H1 (cell line): ENCODE data around the gene ZNF423. TPM values are rescaled to one million over a fixed set of nuclear protein-coding genes. Genes with fewer than 3 reads are reported as not detected.

Experiments used
- CTCF ChIA-PET: fragments of 300-600 bp; sonication (Branson Sonifier 250); formaldehyde crosslinking; loops from one replicate; lab custom pipeline; 2021; ENCODE audit not compliant: partially characterized antibody; lab: Charles Lee
- POLR2A ChIA-PET: fragments of 300-600 bp; sonication (Branson Sonifier 250); formaldehyde crosslinking; loops from one replicate; lab custom pipeline; 2021; ENCODE audit warnings: inconsistent platforms; ENCODE audit not compliant: partially characterized antibody; lab: Charles Lee
- DNase-seq, 2 experiments: peaks; one replicate each; pipeline versions ENCODE4 v3.0.0 to v3.0.0-alpha.2; 2010 to 2022; ENCODE audit warnings: low spot score in 2 of 2, low read depth in 1 of 2, mixed read lengths in 1 of 2
- FAIRE-seq: peaks from 2 replicates; lab custom pipeline; 2011; peaks lifted over from hg19 to GRCh38; lab: Jason Lieb, UNC
- H2AFZ ChIP-seq: 2 replicates; pipeline ENCODE4 v1.8.1; 2012; ENCODE audit warnings: low read length, inconsistent platforms
- H2AK5ac ChIP-seq: 2 replicates; pipeline ENCODE4 v1.6.1; 2013; ENCODE audit warnings: low read depth, low read length
- H2BK120ac ChIP-seq: replicated peaks from 2 replicates; pipeline ENCODE3; 2013; ENCODE audit warnings: low read depth, low read length, inconsistent platforms
- H2BK12ac ChIP-seq: 2 replicates; pipeline ENCODE4 v1.6.1; 2013; ENCODE audit warnings: low read depth, low read length
- H2BK15ac ChIP-seq: 2 replicates; pipeline ENCODE4 v1.6.1; 2013; ENCODE audit warnings: low read length
- H2BK20ac ChIP-seq: 2 replicates; pipeline ENCODE4 v1.6.1; 2013; ENCODE audit warnings: low read length
- H2BK5ac ChIP-seq: 2 replicates; pipeline ENCODE4 v1.6.1; 2013; ENCODE audit warnings: low read depth, low read length
- H3K14ac ChIP-seq: 2 replicates; pipeline ENCODE4 v1.6.1; 2013; ENCODE audit warnings: inconsistent platforms; ENCODE audit not compliant: insufficient read length
- H3K18ac ChIP-seq: 2 replicates; pipeline ENCODE4 v1.6.1; 2013; ENCODE audit warnings: low read length; ENCODE audit errors: extremely low read depth
- H3K23ac ChIP-seq: 2 replicates; pipeline ENCODE4 v1.6.1; 2013; ENCODE audit warnings: inconsistent platforms; ENCODE audit not compliant: insufficient read length
- H3K23me2 ChIP-seq: 2 replicates; pipeline ENCODE4 v1.6.1; 2013; ENCODE audit warnings: low read depth, low read length
- H3K27ac ChIP-seq: 2 replicates; pipeline ENCODE4 v1.6.1; 2011; ENCODE audit warnings: low read depth, low read length, inconsistent platforms
- H3K27me3 ChIP-seq, 4 experiments: replicated peaks in 1 of 4; 1 replicate in 1 of 4; 2 replicates in 3 of 4; pipeline versions ENCODE4 v1.6.1 to v1.8.1; 2011 to 2013; ENCODE audit warnings: low read length in 3 of 4, mild to moderate bottlenecking in 3 of 4, inconsistent platforms in 2 of 4, mixed read lengths in 2 of 4, moderate library complexity in 1 of 4; ENCODE audit not compliant: control insufficient read depth in 3 of 4, insufficient read depth in 3 of 4; ENCODE audit errors: extremely low read depth in 1 of 4
- H3K36me3 ChIP-seq, 4 experiments: 2 replicates each; pipeline versions ENCODE4 v1.6.1 to v1.8.1; 2011 to 2013; ENCODE audit warnings: mild to moderate bottlenecking in 4 of 4, low read length in 3 of 4, moderate library complexity in 2 of 4, control low read depth in 1 of 4, inconsistent platforms in 1 of 4; ENCODE audit not compliant: insufficient read depth in 4 of 4, control insufficient read depth in 2 of 4
- H3K4ac ChIP-seq: replicated peaks from 2 replicates; pipeline ENCODE3; 2013; ENCODE audit warnings: low read length, low read depth, mixed read lengths, inconsistent platforms; ENCODE audit not compliant: insufficient read length
- H3K4me1 ChIP-seq, 4 experiments: replicated peaks in 1 of 4; 1 replicate in 1 of 4; 2 replicates in 3 of 4; pipeline versions ENCODE4 v1.6.1 to v1.8.1; 2011 to 2013; ENCODE audit warnings: low read length in 3 of 4, inconsistent platforms in 2 of 4, mixed read lengths in 1 of 4; ENCODE audit not compliant: insufficient read depth in 4 of 4, control insufficient read depth in 3 of 4
- H3K4me2 ChIP-seq, 2 experiments: 2 replicates each; pipeline versions ENCODE4 v1.6.1 to v1.8.1; 2011 to 2013; ENCODE audit warnings: low read depth in 2 of 2, low read length in 2 of 2, control low read depth in 1 of 2, inconsistent platforms in 1 of 2, mild to moderate bottlenecking in 1 of 2; ENCODE audit not compliant: insufficient read depth in 1 of 2
- H3K4me3 ChIP-seq, 4 experiments: fragments of 200-600, 300-600 bp in 1 of 4; sonication (generic), shearing (Covaris generic), sonication (Bioruptor Twin) in 1 of 4; 2 replicates each; pipeline versions ENCODE4 v1.5.1 to v1.8.1; 2011 to 2016; ENCODE audit warnings: low read length in 4 of 4, low read depth in 3 of 4, control low read depth in 2 of 4, inconsistent platforms in 2 of 4, mild to moderate bottlenecking in 2 of 4, mixed read lengths in 1 of 4, moderate library complexity in 1 of 4; ENCODE audit not compliant: insufficient read depth in 2 of 4; ENCODE audit errors: extremely low read depth in 1 of 4
- H3K56ac ChIP-seq: replicated peaks from 2 replicates; pipeline ENCODE3; 2013; ENCODE audit warnings: low read depth, mild to moderate bottlenecking, mixed read lengths, low read length, inconsistent platforms; ENCODE audit not compliant: insufficient read length
- H3K79me1 ChIP-seq: 2 replicates; pipeline ENCODE4 v1.6.1; 2013; ENCODE audit warnings: low read depth, low read length, control low read depth
- H3K79me2 ChIP-seq, 2 experiments: 2 replicates each; pipeline versions ENCODE4 v1.6.1 to v1.8.1; 2012 to 2013; ENCODE audit warnings: low read length in 2 of 2, mild to moderate bottlenecking in 2 of 2, inconsistent platforms in 1 of 2; ENCODE audit not compliant: insufficient read depth in 2 of 2, control insufficient read depth in 1 of 2
- H3K9ac ChIP-seq, 4 experiments: replicated peaks in 1 of 4; 1 replicate in 1 of 4; 2 replicates in 3 of 4; pipeline versions ENCODE4 v1.6.1 to v1.8.1; 2011 to 2013; ENCODE audit warnings: low read depth in 3 of 4, low read length in 3 of 4, control low read depth in 2 of 4, mild to moderate bottlenecking in 2 of 4, moderate library complexity in 2 of 4, inconsistent platforms in 1 of 4; ENCODE audit errors: extremely low read depth in 1 of 4
- H3K9me3 ChIP-seq, 2 experiments: 2 replicates each; pipeline versions ENCODE4 v1.6.1 to v1.8.1; 2012 to 2013; ENCODE audit warnings: mild to moderate bottlenecking in 2 of 2, moderate library complexity in 2 of 2, control low read depth in 1 of 2, inconsistent platforms in 1 of 2, low read depth in 1 of 2, low read length in 1 of 2, mixed read lengths in 1 of 2; ENCODE audit not compliant: insufficient read depth in 2 of 2
- H4K20me1 ChIP-seq, 2 experiments: replicated peaks in 1 of 2; 2 replicates each; pipeline versions ENCODE3 to v1.8.1; 2011 to 2013; ENCODE audit warnings: inconsistent platforms in 2 of 2, low read length in 2 of 2, mild to moderate bottlenecking in 1 of 2; ENCODE audit not compliant: insufficient read depth in 2 of 2, control insufficient read depth in 1 of 2
- H4K5ac ChIP-seq: 2 replicates; pipeline ENCODE4 v1.6.1; 2013; ENCODE audit warnings: low read length, low read depth, mixed read lengths, inconsistent platforms; ENCODE audit not compliant: insufficient read length
- H4K8ac ChIP-seq: 2 replicates; pipeline ENCODE4 v1.8.0; 2013; ENCODE audit warnings: mild to moderate bottlenecking, moderate library complexity, low read length, inconsistent platforms; ENCODE audit not compliant: insufficient read depth; ENCODE audit errors: extremely low read depth
- H4K91ac ChIP-seq: replicated peaks from 2 replicates; pipeline ENCODE3; 2013; ENCODE audit warnings: low read length, mixed read lengths, inconsistent platforms; ENCODE audit not compliant: insufficient read length
- GTF2F1 ChIP-seq: IDR thresholded peaks from 2 replicates; pipeline ENCODE4 v1.6.1; 2012; ENCODE audit warnings: low read depth, low read length, improper control_type of control experiment, borderline replicate concordance
- HDAC6 ChIP-seq: IDR thresholded peaks from one replicate; pipeline ENCODE4 v1.7.1; 2012; ENCODE audit warnings: low read depth, mild to moderate bottlenecking, inconsistent platforms, low read length, moderate library complexity
- JUND ChIP-seq: IDR thresholded peaks from 2 replicates; pipeline ENCODE4 v1.6.1; 2011; ENCODE audit warnings: mild to moderate bottlenecking, improper control_type of control experiment, low read length
- POLR2A ChIP-seq, 2 experiments: IDR thresholded peaks; 1 replicate in 1 of 2; 2 replicates in 1 of 2; pipeline ENCODE4 v1.6.1; 2011; ENCODE audit warnings: low read depth in 2 of 2, low read length in 2 of 2, mild to moderate bottlenecking in 2 of 2; ENCODE audit errors: control extremely low read depth in 1 of 2
- RAD21 ChIP-seq, 2 experiments: IDR thresholded peaks in 1 of 2; conservative IDR thresholded peaks in 1 of 2; 2 replicates each; pipeline ENCODE4 v1.6.1; 2011; ENCODE audit warnings: low read depth in 2 of 2, low read length in 2 of 2, improper control_type of control experiment in 1 of 2, inconsistent platforms in 1 of 2, mild to moderate bottlenecking in 1 of 2, moderate library complexity in 1 of 2
- SIN3A ChIP-seq, 2 experiments: IDR thresholded peaks in 1 of 2; conservative IDR thresholded peaks in 1 of 2; 2 replicates each; pipeline ENCODE4 v1.6.1; 2011 to 2012; ENCODE audit warnings: low read length in 2 of 2, improper control_type of control experiment in 1 of 2, low read depth in 1 of 2, mild to moderate bottlenecking in 1 of 2
- SIRT6 ChIP-seq: IDR thresholded peaks from one replicate; pipeline ENCODE4 v1.7.1; 2012; ENCODE audit warnings: low read length, inconsistent platforms
- TBP ChIP-seq: IDR thresholded peaks from 2 replicates; pipeline ENCODE4 v1.6.1; 2011; ENCODE audit warnings: low read depth, low read length, improper control_type of control experiment
- TCF12 ChIP-seq: IDR thresholded peaks from 2 replicates; pipeline ENCODE4 v1.6.1; 2011; ENCODE audit warnings: low read depth, mild to moderate bottlenecking, low read length
- YY1 ChIP-seq: IDR thresholded peaks from 2 replicates; pipeline ENCODE4 v1.6.1; 2011; ENCODE audit warnings: low read depth, mild to moderate bottlenecking, low read length
- WGBS, 2 experiments: shearing (Covaris generic) in 1 of 2; methylation state at CpG; one replicate each; pipeline versions ENCODE4 v1.1.6 to v1.1.7; 2013 to 2015; ENCODE audit warnings: low lambda C conversion rate in 2 of 2, mixed read lengths in 2 of 2, inconsistent platforms in 1 of 2, low coverage in 1 of 2, missing lambda C conversion rate in 1 of 2; ENCODE audit not compliant: insufficient replicate concordance in 2 of 2, insufficient coverage in 1 of 2, insufficient read length in 1 of 2; ENCODE audit errors: extremely low coverage in 1 of 2, missing lambda C conversion rate in 1 of 2; 5-methylcytosine and 5-hydroxymethylcytosine counted together
- polyA plus RNA-seq, 7 experiments: library from polyadenylated mRNA; depleted of rRNA in 3 of 7; stranded (reverse) in 5 of 7; unstranded in 2 of 7; fragments of >200 nt in 5 of 7; fragments of 200-250 nt in 2 of 7; gene quantifications; 1 replicate in 5 of 7; 2 replicates in 1 of 7; 4 replicates in 1 of 7; pipeline versions ENCODE4 v1.2.1 to v1.2.3, GENCODE V29; 2011 to 2013; ENCODE audit warnings: missing spikeins in 2 of 7, mixed read lengths in 2 of 7
- total RNA-seq: library from RNA; stranded (reverse); fragmentation: NEBNext Ultra II Directional; extraction: Animal tissue kit (Norgen Biotek cat#: 25700); gene quantifications from 2 replicates; pipeline ENCODE4 v1.2.1, GENCODE V29; 2021
- TF ChIP-seq, protein P1 (sequence below): IDR thresholded peaks from 2 replicates; pipeline ENCODE4 v1.6.1; 2011; ENCODE audit warnings: low read length, improper control_type of control experiment

ZNF423 gene
- total and polyA plus RNA-seq, 2 of the 8 experiments (the other 6 are each of a cell fraction or from before 2014, with no cell fraction given) = 38.2 to 52.3 TPM

- Histone ChIP-seq H2AK5ac (0 out of 2 replicates have a peak overlapping the region, but pooled peaks have one; percentile 70), H3K9me3 (no peaks in the 10 kb centered on the region), H2BK15ac (peak overlapping the region; percentile 67; the same call in 1 of the 2 replicates), H3K56ac (no peak overlapping the region), H4K20me1 (peaks cover 0 to 6% of the 10 kb centered on the region in 2 experiments), H3K4me1 (peaks cover 0 to 8% (median 3%) of the 10 kb centered on the region in 4 experiments; a peak in 5 of 7 replicates), H2BK5ac (no peak overlapping the region; the same call in 1 of the 2 replicates), H2BK20ac (no peak overlapping the region), H4K8ac (no peak overlapping the region), H3K79me2 (peaks cover 0 to 26% of the 10 kb centered on the region in 2 experiments; a peak in 2 of 4 replicates), H3K36me3 (no peaks in the 10 kb centered on the region), H3K23me2 (no peaks in the 10 kb centered on the region), H4K5ac (no peak overlapping the region), H3K79me1 (peaks cover 16% of the 10 kb centered on the region), H3K4me3 (no peak overlapping the region), H2BK12ac (no peak overlapping the region), H3K27ac (no peak overlapping the region), H4K91ac (no peak overlapping the region), H3K23ac (no peak overlapping the region), H3K18ac (no peak overlapping the region), H3K4me2 (no peak overlapping the region), H3K9ac (no peak overlapping the region), H3K27me3 (no peaks in the 10 kb centered on the region), H3K14ac (no peak overlapping the region), H2AFZ (no peak overlapping the region), H3K4ac (no peak overlapping the region), H2BK120ac (no peak overlapping the region)
- WGBS, 2 experiments = 91% methylated on average over 18 of the region's 19 CpGs; no CpG with 5 or more reads in 1 of the 2 experiments
- DNase-seq = no peak
- CTCF ChIA-PET = interaction anchor here (0.6 to 2.5 kb wide), 6 partner anchors 11 to 1266 kb away, joined by 3 to 10 read pairs (median 4); no protein-coding TSS in a partner anchor
- POLR2A ChIA-PET = interaction anchor here (0.9 to 4.4 kb wide), 2 partner anchors 12 to 49 kb away, joined by 3 to 16 read pairs; no protein-coding TSS in a partner anchor
- FAIRE-seq = no peak
- TF ChIP-seq GTF2F1 (no peak), TCF12 (no peak), POLR2A (IDR thresholded peaks at IDR 0.05; ENCODE audit: control extremely low read depth in 1 of 2, low read depth in 2 of 2, low read length in 2 of 2) (no peak), YY1 (no peak), SIN3A (conservative IDR thresholded peaks at IDR 0.05 in 1 of 2, IDR thresholded peaks at IDR 0.05 in 1 of 2; ENCODE audit: low read depth in 1 of 2, low read length in 2 of 2) (no peak), TBP (no peak), HDAC6 (no peak), RAD21 (IDR thresholded peaks at IDR 0.05 in 1 of 2, conservative IDR thresholded peaks at IDR 0.05 in 1 of 2; ENCODE audit: low read depth in 2 of 2, low read length in 2 of 2) (no peak), JUND (no peak), SIRT6 (no peak)
- TF ChIP-seq, protein P1, sequence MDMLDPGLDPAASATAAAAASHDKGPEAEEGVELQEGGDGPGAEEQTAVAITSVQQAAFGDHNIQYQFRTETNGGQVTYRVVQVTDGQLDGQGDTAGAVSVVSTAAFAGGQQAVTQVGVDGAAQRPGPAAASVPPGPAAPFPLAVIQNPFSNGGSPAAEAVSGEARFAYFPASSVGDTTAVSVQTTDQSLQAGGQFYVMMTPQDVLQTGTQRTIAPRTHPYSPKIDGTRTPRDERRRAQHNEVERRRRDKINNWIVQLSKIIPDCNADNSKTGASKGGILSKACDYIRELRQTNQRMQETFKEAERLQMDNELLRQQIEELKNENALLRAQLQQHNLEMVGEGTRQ = no peak
These were observed 113.3 kb downstream of the ZNF423 start for GRCh38 chr16:49742428-49743202.
